KMS-11 (cell line): ENCODE measurements around the gene PDGFRA.

ENCODE experiments used
- H2AFZ ChIP-seq: fragments of 200-600 bp; sonication (generic); 2 replicates; pipeline ENCODE4 v1.6.1; 2016; ENCODE audit warnings: antibody characterized with exemption, mixed run types, low read depth
- H3K27ac ChIP-seq: fragments of 200-600 bp; sonication (generic); 2 replicates; pipeline ENCODE4 v1.6.1; 2016; ENCODE audit warnings: mild to moderate bottlenecking, mixed run types
- H3K27me3 ChIP-seq: fragments of 200-600 bp; sonication (generic); 2 replicates; pipeline ENCODE4 v1.6.1; 2017; ENCODE audit warnings: mild to moderate bottlenecking, low read depth, mixed run types, moderate library complexity; ENCODE audit not compliant: insufficient read depth
- H3K36me3 ChIP-seq: fragments of 200-600 bp; sonication (generic); 2 replicates; pipeline ENCODE4 v1.6.1; 2017; ENCODE audit warnings: mild to moderate bottlenecking, mixed run types; ENCODE audit not compliant: insufficient read depth
- H3K4me1 ChIP-seq: fragments of 200-600 bp; sonication (generic); 2 replicates; pipeline ENCODE4 v1.6.1; 2016; ENCODE audit warnings: mild to moderate bottlenecking, low read depth, mixed run types; ENCODE audit not compliant: poor library complexity, severe bottlenecking
- H3K4me2 ChIP-seq: fragments of 200-600 bp; sonication (generic); 2 replicates; pipeline ENCODE4 v1.7.0; 2016; ENCODE audit warnings: mild to moderate bottlenecking, mixed run types
- H3K4me3 ChIP-seq: fragments of 200-600 bp; sonication (generic); IDR thresholded peaks from 2 replicates; pipeline ENCODE4 v1.6.1; 2017; ENCODE audit warnings: low read depth, low read length, mixed read lengths; ENCODE audit not compliant: insufficient read depth
- H3K79me2 ChIP-seq: fragments of 200-600 bp; sonication (generic); 2 replicates; pipeline ENCODE4 v1.6.1; 2016; ENCODE audit warnings: low read depth, mixed run types; ENCODE audit not compliant: insufficient read depth
- H3K9ac ChIP-seq: fragments of 200-600 bp; sonication (generic); 2 replicates; pipeline ENCODE4 v1.6.1; 2016; ENCODE audit warnings: mild to moderate bottlenecking, mixed run types
- H4K20me1 ChIP-seq: fragments of 200-600 bp; sonication (generic); 2 replicates; pipeline ENCODE4 v1.6.1; 2016; ENCODE audit warnings: mild to moderate bottlenecking, mixed run types; ENCODE audit not compliant: insufficient read depth
- CTCF ChIP-seq: fragments of 200-600 bp; sonication (generic); conservative IDR thresholded peaks from 2 replicates; pipeline ENCODE4 v1.6.1; 2017; ENCODE audit warnings: low read depth, mild to moderate bottlenecking, antibody characterized with exemption, low read length, moderate library complexity, mixed read lengths

The PDGFRA gene

GRCh38 chr4:54228961-54229501 lies at the start of gene PDGFRA:
Gene PDGFRA (plus strand): TSS chr4:54229293. CDS start chr4:54258769, 29,476 bp downstream.
- TF ChIP-seq CTCF, result no peak
- Histone ChIP-seq H3K9ac (no peak within 1 kb of the TSS), H4K20me1 (no peaks in the 10 kb centered on the region), H3K27ac (no peak within 1 kb of the TSS), H3K36me3 (no peaks in the 10 kb centered on the region), H3K4me2 (peak within 1 kb of the TSS; percentile 51; the same call in 1 of the 2 replicates), H3K4me1 (peaks cover 3% of the 10 kb centered on the region), H3K27me3 (peaks cover 33% of the 10 kb centered on the region), H3K79me2 (no peaks in the 10 kb centered on the region), H3K4me3 (no peak within 1 kb of the TSS), H2AFZ (peak within 1 kb of the TSS; percentile 84)

DNA sequence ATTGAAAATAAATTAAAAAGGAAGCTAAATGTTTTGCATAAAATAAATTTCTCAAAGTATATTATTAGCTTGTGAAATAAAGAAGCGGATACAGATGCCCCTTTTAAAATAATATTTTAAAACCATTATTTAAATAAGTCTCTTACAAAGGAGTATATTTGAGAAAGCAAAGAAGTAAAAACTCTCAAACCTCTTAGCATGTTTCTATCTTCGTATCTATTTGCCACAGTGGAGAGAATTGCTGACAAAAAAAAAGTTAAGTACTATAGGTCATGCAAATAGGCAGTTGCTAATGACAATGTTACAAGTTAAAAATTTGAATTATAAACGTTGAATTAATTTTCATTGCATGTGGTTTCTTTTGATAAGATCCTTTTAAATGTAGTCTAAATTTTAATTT lies 44.5 kb upstream of the PDGFRA start:
- no peak overlapping the region for H3K27ac ChIP-seq
- H3K79me2 ChIP-seq, result no peaks in the 10 kb centered on the region
- H3K36me3 ChIP-seq, result no peaks in the 10 kb centered on the region
- no peak overlapping the region for H3K4me2 ChIP-seq
- no peaks in the 10 kb centered on the region for H3K4me1 ChIP-seq
- H3K4me3 ChIP-seq, result no peak overlapping the region
- no peak overlapping the region for H2AFZ ChIP-seq
- H3K27me3 ChIP-seq, result no peaks in the 10 kb centered on the region
- TF ChIP-seq CTCF, result no peak
- H4K20me1 ChIP-seq, result no peaks in the 10 kb centered on the region
- H3K9ac ChIP-seq, result no peak overlapping the region

DNA sequence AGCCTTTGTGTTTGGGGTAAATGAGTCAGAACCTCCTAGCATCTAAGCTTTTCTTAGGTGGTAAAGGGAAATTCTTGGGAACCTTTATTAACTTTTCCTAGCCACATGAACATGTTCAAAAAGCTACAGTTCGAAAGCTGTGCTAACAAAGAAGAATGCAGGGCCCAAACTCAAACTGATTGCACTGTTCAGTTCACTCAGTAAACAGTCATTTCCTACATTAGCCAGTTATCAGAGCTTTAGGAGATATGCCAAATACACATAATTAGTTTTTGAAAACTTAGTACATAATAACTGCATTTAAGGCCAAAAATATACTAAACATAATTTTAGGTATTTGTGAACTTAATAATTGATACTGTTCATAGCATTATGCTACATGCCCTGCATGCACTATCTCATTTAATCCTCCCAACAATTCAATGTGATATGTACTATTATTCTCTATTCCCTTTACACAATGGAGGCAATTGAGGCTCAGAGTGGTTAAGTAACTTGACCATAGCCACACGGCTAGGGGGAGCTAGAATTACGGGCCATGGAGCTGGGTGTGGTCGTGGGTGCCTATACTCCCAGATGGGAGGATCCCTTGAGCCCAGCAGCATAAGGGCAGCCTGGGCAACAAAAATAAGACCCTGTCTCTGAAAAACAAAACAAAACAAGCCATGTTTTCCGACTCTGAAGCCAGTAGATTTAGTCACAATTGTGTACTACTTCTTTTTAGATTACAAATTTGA lies 43.9 kb upstream of the PDGFRA start:
- H4K20me1 ChIP-seq, result no peaks in the 10 kb centered on the region
- no peaks in the 10 kb centered on the region for H3K27me3 ChIP-seq
- H3K9ac ChIP-seq, result no peak overlapping the region
- no peak overlapping the region for H2AFZ ChIP-seq
- no peak overlapping the region for H3K27ac ChIP-seq
- H3K79me2 ChIP-seq, result no peaks in the 10 kb centered on the region
- no peak for TF ChIP-seq CTCF
- no peak overlapping the region for H3K4me2 ChIP-seq
- no peaks in the 10 kb centered on the region for H3K36me3 ChIP-seq
- no peak overlapping the region for H3K4me3 ChIP-seq
- no peaks in the 10 kb centered on the region for H3K4me1 ChIP-seq

DNA sequence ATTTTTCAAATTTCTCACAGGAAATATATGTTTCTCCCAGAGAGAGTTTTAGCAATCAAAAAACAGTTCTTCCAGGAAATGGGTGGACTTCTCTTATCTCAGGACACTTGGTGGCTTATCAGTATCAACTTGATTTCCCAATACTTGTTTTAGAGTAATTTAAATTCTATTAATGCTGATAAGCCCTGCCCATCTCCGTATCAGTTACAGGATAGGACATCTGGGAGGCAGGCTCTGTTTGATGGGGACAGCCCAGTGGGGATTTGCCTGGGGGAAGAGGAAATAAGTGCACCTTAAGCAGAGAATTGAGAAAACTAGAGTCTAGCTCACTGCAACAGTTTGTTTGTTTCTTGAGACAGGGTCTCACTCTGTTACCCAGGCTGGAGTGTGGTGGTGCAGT lies 43.2 kb upstream of the PDGFRA start:
- Histone ChIP-seq H3K79me2 (no peaks in the 10 kb centered on the region), H3K36me3 (no peaks in the 10 kb centered on the region), H2AFZ (no peak overlapping the region), H3K27ac (no peak overlapping the region), H3K27me3 (no peaks in the 10 kb centered on the region), H4K20me1 (no peaks in the 10 kb centered on the region), H3K4me3 (no peak overlapping the region), H3K9ac (no peak overlapping the region), H3K4me1 (no peaks in the 10 kb centered on the region), H3K4me2 (no peak overlapping the region)
- TF ChIP-seq CTCF, result no peak
